Omental fat pad (tissue), 4 donors: Measurements from ENCODE around the gene CLIC5. TPM values are rescaled to one million over a fixed set of nuclear protein-coding genes. Genes with fewer than 3 reads are reported as not detected.

Experiments
- ATAC-seq: fragments of 150-250 bp; one replicate; pipeline ENCODE4 v1.9.1; 2016; ENCODE audit warnings: mild to moderate bottlenecking, moderate library complexity; ENCODE audit not compliant: low FRiP score
- DNase-seq: peaks from one replicate; pipeline ENCODE4 v3.0.0-alpha.2; 2019; ENCODE audit warnings: low spot score
- CTCF ChIP-seq, 3 donors: fragments of 450-650 bp; IDR thresholded peaks; one replicate each; pipeline ENCODE4 v1.5.1; 2016 to 2017; ENCODE audit warnings: antibody characterized with exemption in 3 of 3, mild to moderate bottlenecking in 3 of 3, moderate library complexity in 2 of 3
- total RNA-seq, 4 donors: library from RNA; depleted of rRNA; stranded (reverse); fragments of >200 nt; gene quantifications; one replicate each; pipeline ENCODE4 v1.1.0, GENCODE V29; 2016

The CLIC5 gene
- total RNA-seq, 4 donors from 2014 or later, result 9.4 to 56.0 (median 21.5) TPM

- DNase-seq (no peak), ATAC-seq (no peak)
- no peak for TF ChIP-seq CTCF (IDR thresholded peaks at IDR 0.05)
These were observed 99.0 kb downstream of the CLIC5 start for GRCh38 chr6:45916692-45917091.

- DNase-seq (no peak), ATAC-seq (no peak)
- no peak for TF ChIP-seq CTCF (IDR thresholded peaks at IDR 0.05)
These were observed 99.7 kb downstream of the CLIC5 start for GRCh38 chr6:45915780-45916468.

- DNase-seq (no peak), ATAC-seq (no peak)
- TF ChIP-seq CTCF (IDR thresholded peaks at IDR 0.05), result no peak
These were observed 104.0 kb downstream of the CLIC5 start for GRCh38 chr6:45911691-45912090.

GRCh38 chr6:45903959-45904358 lies 111.7 kb downstream of the CLIC5 start:
- no peak for TF ChIP-seq CTCF (IDR thresholded peaks at IDR 0.05)
- ATAC-seq (no peak), DNase-seq (no peak)

- no peak for DNase-seq
- no peak for ATAC-seq
- TF ChIP-seq CTCF (IDR thresholded peaks at IDR 0.05), result no peak
These were observed 112.7 kb downstream of the CLIC5 start for GRCh38 chr6:45902984-45903383.

- no peak for DNase-seq
- ATAC-seq, result no peak
- TF ChIP-seq CTCF (IDR thresholded peaks at IDR 0.05), result no peak
These were observed 113.7 kb downstream of the CLIC5 start for GRCh38 chr6:45901767-45902650.
